Heart right ventricle (tissue), 16 donors: ENCODE data around the gene STX16. TPM values are rescaled to one million over a fixed set of nuclear protein-coding genes. Genes with fewer than 3 reads are reported as not detected.
A peak's percentile ranks its signal among the peaks of the same experiment; 100 is the strongest.

Source experiments
- ATAC-seq, 8 donors: fragments of 200-7000 bp; cut with Tn5 transposase; one replicate each; pipeline ENCODE4 v1.9.1; 2020; ENCODE audit warnings: mild to moderate bottlenecking in 8 of 8, moderate library complexity in 8 of 8, moderate number of reproducible peaks in 1 of 8
- DNase-seq, 2 donors: peaks; one replicate each; pipeline ENCODE4 v3.0.0-alpha.2; 2020
- H3K27ac ChIP-seq, 10 donors: fragments of 200-600 bp; sonication (generic) in 2 of 10; one replicate each; pipeline versions ENCODE4 v1.5.0 to v1.8.0; 2020 to 2022; ENCODE audit warnings: mild to moderate bottlenecking in 3 of 10
- H3K27me3 ChIP-seq, 7 donors: fragments of 200-600 bp; one replicate each; pipeline ENCODE4 v1.8.0; 2021 to 2022; ENCODE audit warnings: mild to moderate bottlenecking in 2 of 7
- H3K36me3 ChIP-seq, 9 donors: fragments of 200-600 bp; sonication (generic) in 1 of 9; one replicate each; pipeline versions ENCODE4 v1.5.0 to v1.8.0; 2020 to 2022; ENCODE audit warnings: mild to moderate bottlenecking in 2 of 9
- H3K4me1 ChIP-seq, 9 donors: fragments of 200-600 bp; sonication (generic) in 1 of 9; one replicate each; pipeline versions ENCODE4 v1.5.0 to v1.8.0; 2020 to 2022; ENCODE audit warnings: mild to moderate bottlenecking in 4 of 9
- H3K4me3 ChIP-seq, 10 donors: fragments of 200-600 bp; sonication (generic) in 2 of 10; one replicate each; pipeline versions ENCODE4 v1.5.0 to v1.8.0; 2020 to 2022; ENCODE audit warnings: mild to moderate bottlenecking in 7 of 10, moderate library complexity in 2 of 10
- H3K9me3 ChIP-seq, 11 donors: fragments of 200-600 bp in 10 of 11; sonication (generic) in 2 of 11; one replicate each; pipeline versions ENCODE4 v1.5.0 to v1.8.0; 2013 to 2022; ENCODE audit warnings: mild to moderate bottlenecking in 2 of 11, control low read depth in 1 of 11, moderate library complexity in 1 of 11
- CTCF ChIP-seq, 9 donors: fragments of 200-600 bp; sonication (generic) in 2 of 9; IDR thresholded peaks; one replicate each; pipeline versions ENCODE4 v1.5.0 to v1.8.0; 2021 to 2022; ENCODE audit warnings: antibody characterized with exemption in 9 of 9, mild to moderate bottlenecking in 5 of 9, moderate library complexity in 1 of 9
- WGBS, 2 donors: extraction: QIAGEN DNeasy Blood & Tissue Kit; methylation state at CpG; one replicate each; pipeline ENCODE4 v1.1.7; 2013; ENCODE audit warnings: inconsistent platforms in 1 of 2; 5-methylcytosine and 5-hydroxymethylcytosine counted together
- intact Hi-C, 10 donors: fragments of 100-400 bp; cut with DNase I; formaldehyde crosslinking; loops; one replicate each; pipeline versions ENCODE4 v1.11.1 to v1.14.2; 2022
- polyA plus RNA-seq, 2 donors: library from polyadenylated mRNA; stranded (reverse); fragments of 200-250 nt; gene quantifications; one replicate each; pipeline ENCODE4 v1.2.3, GENCODE V29; 2013
- total RNA-seq, 10 donors: library from RNA; stranded (reverse); fragmentation: NEBNext Ultra II Directional in 3 of 10; extraction: Animal tissue kit (Norgen Biotek cat#: 25700) in 3 of 10; gene quantifications; one replicate each; pipeline versions ENCODE4 v1.2.1 to v1.2.4, GENCODE V29; 2021 to 2023
- donor health status: Arrhythmogenic right ventricular cardiomyopathy.
- donor health status: ischemic (EF 13 %, LVEDD 7.1; RV severe dilation, severe dysfunction).
- donor health status: healthy with polysubstance abuse.
- donor health status: DM: no; HTN: yes; CAD: no.
- donor health status: DM: no; HTN: no; CAD: no.
- donor health status: ischemic (EF 25% LVEDD 6.9; RV normal size, moderate dysfunction).
- donor health status: ischemic (EF 25% LVEDD 5.7; RV mildly dilated, moderate dysfunction).
- donor health status: healthy.
- donor health status: DM: yes; HTN: yes; CAD: no.
- donor health status: Ischemic cardiomyopathy.
- donor health status: ischemic (EF 35%, LVEDD 5.7; RV mildly dilated, moderate dysfunction).
- donor health status: nonischemic (EF 11% LVEDD 7.7; RV severe dilation, severe dysfunction).
- donor health status: DM: yes; HTN: yes; CAD: no.
- donor health status: PGD.
- donor health status: ischemic (EF 29% LVEDD 5.4; RV normal size, mild dysfunction).
- donor health status: nonischemic (EF 23%, LVEDD 6.1; RV moderate dilation, normal function).

The STX16 gene
- total and polyA plus RNA-seq, 12 donors, result 17.1 to 57.6 (median 27.0) TPM

- Histone ChIP-seq H3K27ac (peak overlapping the region in 5 of 10 donors; percentile 17 to 75 (median 33)), H3K36me3 (peaks cover 0 to 61% (median 0%) of the 10 kb centered on the region in 9 donors), H3K4me3 (no peak overlapping the region), H3K27me3 (no peaks in the 10 kb centered on the region), H3K4me1 (peaks cover 3 to 57% (median 49%) of the 10 kb centered on the region in 9 donors), H3K9me3 (no peaks in the 10 kb centered on the region)
- DNase-seq (no peak), ATAC-seq (peak in 5 of 8 donors; percentile 29 to 60 (median 43))
- 66 to 76% methylated on average over 12 of the region's 12 CpGs for WGBS, 2 donors
- TF ChIP-seq CTCF (IDR thresholded peaks at IDR 0.05), result no peak
- intact Hi-C loops, result loop anchor here in 1 of 10 donors (1.0 kb wide), 1 partner anchor 10 kb away; no protein-coding TSS in a partner anchor
These were observed 10.8 kb downstream of the STX16 start for GRCh38 chr20:58661598-58662473.

GRCh38 chr20:58664331-58664730 is 13.2 kb downstream of the STX16 start:
- DNase-seq (no peak), ATAC-seq (no peak)
- no peaks in the 10 kb centered on the region for H3K9me3 ChIP-seq
- 91 to 96% methylated on average over 2 of the region's 2 CpGs for WGBS, 2 donors
- H3K4me1 ChIP-seq, result peaks cover 0 to 32% (median 24%) of the 10 kb centered on the region in 9 donors
- H3K36me3 ChIP-seq, result peaks cover 0 to 85% (median 17%) of the 10 kb centered on the region in 9 donors
- H3K4me3 ChIP-seq, result no peak overlapping the region
- no peak overlapping the region for H3K27ac ChIP-seq
- intact Hi-C loops, result no loop called here
- TF ChIP-seq CTCF (IDR thresholded peaks at IDR 0.05), result no peak
- no peaks in the 10 kb centered on the region for H3K27me3 ChIP-seq

- H3K27me3 ChIP-seq, result no peaks in the 10 kb centered on the region
- no peak overlapping the region for H3K27ac ChIP-seq
- H3K4me3 ChIP-seq, result no peak overlapping the region
- no peaks in the 10 kb centered on the region for H3K9me3 ChIP-seq
- ATAC-seq (no peak), DNase-seq (no peak)
- 92 to 94% methylated on average over 5 of the region's 5 CpGs for WGBS, 2 donors
- TF ChIP-seq CTCF (IDR thresholded peaks at IDR 0.05), result no peak
- intact Hi-C loops, result no loop called here
- peaks cover 0 to 26% (median 18%) of the 10 kb centered on the region in 9 donors for H3K4me1 ChIP-seq
- H3K36me3 ChIP-seq, result peaks cover 0 to 88% (median 23%) of the 10 kb centered on the region in 9 donors
These were observed 13.8 kb downstream of the STX16 start for GRCh38 chr20:58664883-58665282.

GRCh38 chr20:58665606-58666005 is 14.5 kb downstream of the STX16 start:
- ATAC-seq, result no peak
- H3K4me3 ChIP-seq, result no peak overlapping the region
- H3K4me1 ChIP-seq, result peaks cover 0 to 21% (median 15%) of the 10 kb centered on the region in 9 donors
- 81 to 88% methylated on average over 11 of the region's 11 CpGs for WGBS, 2 donors
- H3K9me3 ChIP-seq, result no peaks in the 10 kb centered on the region
- no peak for DNase-seq
- H3K27ac ChIP-seq, result no peak overlapping the region
- no peaks in the 10 kb centered on the region for H3K27me3 ChIP-seq
- H3K36me3 ChIP-seq, result peaks cover 0 to 92% (median 30%) of the 10 kb centered on the region in 9 donors
- intact Hi-C loops, result no loop called here
- no peak for TF ChIP-seq CTCF (IDR thresholded peaks at IDR 0.05)
